SK-N-SH treated with all-trans-retinoic acid at 6 μM for 48 hours (cell line): Measurements from ENCODE around the gene GRAMD4.

Experiments used
- ATAC-seq: fragments of 200-7000 bp; cut with Tn5 transposase; 3 replicates; pipeline ENCODE4 v1.9.1; 2020; ENCODE audit warnings: mild to moderate bottlenecking, moderate library complexity
- ARNTL ChIP-seq: fragments of 450-650 bp; formaldehyde crosslinking; IDR thresholded peaks from 2 replicates; pipeline ENCODE4 v1.5.0; 2020; ENCODE audit warnings: low read depth, mild to moderate bottlenecking, moderate library complexity, borderline replicate concordance
- BACH2 ChIP-seq: fragments of 250-450 bp; sonication (Bioruptor Pico); IDR thresholded peaks from 2 replicates; pipeline ENCODE4 v1.9.0; 2021; ENCODE audit warnings: mild to moderate bottlenecking, borderline replicate concordance
- CREB5 ChIP-seq: fragments of 250-450 bp; sonication (Bioruptor Pico); IDR thresholded peaks from 2 replicates; pipeline ENCODE4 v1.5.1; 2020; ENCODE audit warnings: low read depth, mild to moderate bottlenecking, moderate library complexity
- CSDC2 ChIP-seq: fragments of 250-450 bp; sonication (Bioruptor Pico); IDR thresholded peaks from 2 replicates; pipeline ENCODE4 v1.5.0; 2020; ENCODE audit warnings: mild to moderate bottlenecking, moderate library complexity
- CSRNP3 ChIP-seq: fragments of 250-450 bp; sonication (Bioruptor Pico); IDR thresholded peaks from 2 replicates; pipeline ENCODE4 v1.5.1; 2021; ENCODE audit warnings: mild to moderate bottlenecking, moderate library complexity
- ESRRG ChIP-seq: fragments of 250-450 bp; sonication (Bioruptor Pico); IDR thresholded peaks from 2 replicates; pipeline ENCODE4 v1.6.1; 2021; ENCODE audit warnings: mild to moderate bottlenecking
- GLIS3 ChIP-seq: fragments of 250-450 bp; sonication (Bioruptor Pico); IDR thresholded peaks from 2 replicates; pipeline ENCODE4 v1.5.0; 2020; ENCODE audit warnings: mild to moderate bottlenecking, moderate library complexity
- ISL1 ChIP-seq: fragments of 250-450 bp; sonication (Bioruptor Pico); IDR thresholded peaks from 2 replicates; pipeline ENCODE4 v2.1.2; 2022; ENCODE audit warnings: mild to moderate bottlenecking, moderate library complexity
- OSR1 ChIP-seq: fragments of 250-450 bp; sonication (Bioruptor Pico); IDR thresholded peaks from 2 replicates; pipeline ENCODE4 v1.8.0; 2022; ENCODE audit warnings: moderate library complexity, mild to moderate bottlenecking, inconsistent platforms
- POU6F1 ChIP-seq: fragments of 250-450 bp; sonication (Bioruptor Pico); IDR thresholded peaks from 2 replicates; pipeline ENCODE4 v1.8.0; 2021; ENCODE audit warnings: low read depth, mild to moderate bottlenecking, moderate library complexity, borderline replicate concordance
- PPARA ChIP-seq: fragments of 250-450 bp; sonication (Bioruptor Pico); IDR thresholded peaks from 2 replicates; pipeline ENCODE4 v1.5.0; 2020; ENCODE audit warnings: mild to moderate bottlenecking, borderline replicate concordance
- RARB ChIP-seq: fragments of 250-450 bp; sonication (Bioruptor Pico); IDR thresholded peaks from 2 replicates; pipeline ENCODE4 v1.8.0; 2021; ENCODE audit warnings: mild to moderate bottlenecking, moderate library complexity
- SNAI2 ChIP-seq: fragments of 250-450 bp; sonication (Bioruptor Pico); IDR thresholded peaks from 2 replicates; pipeline ENCODE4 v1.5.0; 2020; ENCODE audit warnings: mild to moderate bottlenecking, moderate library complexity
- TCF4 ChIP-seq: fragments of 250-450 bp; sonication (Bioruptor Pico); IDR thresholded peaks from 2 replicates; pipeline ENCODE4 v1.8.0; 2021; ENCODE audit warnings: mild to moderate bottlenecking, moderate library complexity, borderline replicate concordance
- TOX ChIP-seq: fragments of 250-450 bp; sonication (Bioruptor Pico); IDR thresholded peaks from 2 replicates; pipeline ENCODE4 v1.8.0; 2021; ENCODE audit warnings: mild to moderate bottlenecking, moderate library complexity, borderline replicate concordance
- TSHZ2 ChIP-seq: fragments of 250-450 bp; sonication (Bioruptor Pico); IDR thresholded peaks from 2 replicates; pipeline ENCODE4 v1.5.0; 2020; ENCODE audit warnings: mild to moderate bottlenecking, moderate library complexity
- ZC3H10 ChIP-seq: fragments of 250-450 bp; sonication (Bioruptor Pico); IDR thresholded peaks from 2 replicates; pipeline ENCODE4 v1.5.1; 2021; ENCODE audit warnings: mild to moderate bottlenecking, moderate library complexity
- ZFP3 ChIP-seq: fragments of 250-450 bp; sonication (Bioruptor Pico); IDR thresholded peaks from 2 replicates; pipeline ENCODE4 v1.5.0; 2020; ENCODE audit warnings: mild to moderate bottlenecking, moderate library complexity
- ZFP30 ChIP-seq: fragments of 450-650 bp; formaldehyde crosslinking; IDR thresholded peaks from 2 replicates; pipeline ENCODE4 v1.5.0; 2022; ENCODE audit warnings: mild to moderate bottlenecking, moderate library complexity
- ZNF565 ChIP-seq: fragments of 450-650 bp; formaldehyde crosslinking; conservative IDR thresholded peaks from 2 replicates; pipeline ENCODE4 v1.5.0; 2020; ENCODE audit warnings: low read depth, mild to moderate bottlenecking, moderate library complexity
- ZNF70 ChIP-seq: fragments of 450-650 bp; formaldehyde crosslinking; IDR thresholded peaks from 2 replicates; pipeline ENCODE4 v1.5.0; 2020; ENCODE audit warnings: mild to moderate bottlenecking, moderate library complexity

GRAMD4 gene

GRCh38 chr22:46651316-46651715 is 31.1 kb downstream of the GRAMD4 start:
- TF ChIP-seq ISL1 (CRISPR knock-in tag): no peak
- TF ChIP-seq ZFP30 (CRISPR knock-in tag): no peak
- no peak for TF ChIP-seq ARNTL (CRISPR knock-in tag)
- no peak for TF ChIP-seq SNAI2 (CRISPR knock-in tag)
- TF ChIP-seq TCF4 (CRISPR knock-in tag): no peak
- no peak for TF ChIP-seq POU6F1 (CRISPR knock-in tag)
- TF ChIP-seq CREB5: no peak
- TF ChIP-seq ZNF565 (CRISPR knock-in tag): no peak
- TF ChIP-seq CSRNP3: no peak
- TF ChIP-seq GLIS3 (CRISPR knock-in tag): no peak
- TF ChIP-seq ZC3H10 (CRISPR knock-in tag): no peak
- TF ChIP-seq PPARA: no peak
- no peak for TF ChIP-seq CSDC2 (CRISPR knock-in tag)
- TF ChIP-seq TOX (CRISPR knock-in tag): no peak
- TF ChIP-seq ZNF70: no peak
- TF ChIP-seq OSR1 (CRISPR knock-in tag): no peak
- TF ChIP-seq ZFP3 (CRISPR knock-in tag): no peak
- TF ChIP-seq RARB (CRISPR knock-in tag): no peak
- TF ChIP-seq TSHZ2 (CRISPR knock-in tag): no peak
- ATAC-seq: no peak

GRCh38 chr22:46652081-46652846 is 32.1 kb downstream of the GRAMD4 start:
- no peak for TF ChIP-seq TSHZ2 (CRISPR knock-in tag)
- TF ChIP-seq ZFP3 (CRISPR knock-in tag): no peak
- TF ChIP-seq CSDC2 (CRISPR knock-in tag): no peak
- no peak for TF ChIP-seq GLIS3 (CRISPR knock-in tag)
- no peak for TF ChIP-seq ISL1 (CRISPR knock-in tag)
- no peak for TF ChIP-seq SNAI2 (CRISPR knock-in tag)
- no peak for TF ChIP-seq PPARA
- no peak for TF ChIP-seq BACH2 (CRISPR knock-in tag)
- TF ChIP-seq ESRRG (CRISPR knock-in tag): no peak
- no peak for TF ChIP-seq OSR1 (CRISPR knock-in tag)
- no peak for TF ChIP-seq CREB5
- no peak for ATAC-seq
